Measurements from ENCODE around the gene SERPIND1. TPM values are rescaled to one million over a fixed set of nuclear protein-coding genes. Genes with fewer than 3 reads are reported as not detected.
"Not testable (repeated sequence)": the region's sequence is repeated elsewhere in the genome, so short reads cannot be mapped to it uniquely, and the experiment has no call there.

The SERPIND1 gene
- total and polyA plus RNA-seq, 2 experiments from 2014 or later = not detected

DNA sequence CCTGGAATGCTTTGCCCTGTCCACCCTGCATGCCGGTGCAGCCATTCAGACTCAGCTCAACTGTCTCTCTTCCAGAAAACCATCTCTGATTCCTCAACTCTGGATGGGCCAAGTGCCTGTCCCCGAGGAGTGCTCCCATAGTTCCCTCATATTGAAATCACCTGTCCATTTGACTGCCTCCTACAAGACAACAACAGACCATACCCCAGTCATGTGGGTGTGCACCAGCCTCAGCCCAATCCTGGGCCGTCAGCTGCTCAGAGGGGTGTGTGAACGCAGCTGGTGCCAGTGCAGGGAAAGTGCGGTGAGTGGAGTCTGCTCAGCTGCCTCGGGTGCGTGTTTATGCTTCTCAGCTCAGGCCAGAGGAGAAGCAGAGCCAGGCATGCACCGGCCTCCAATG is 41.5 kb upstream of the SERPIND1 start:
- H3K27me3 Mint-ChIP-seq (ENCODE audit: insufficient read depth, low read depth, poor library complexity); ATAC-seq; DNase-seq (ENCODE audit: low spot score); H3K27me3 ChIP-seq (ENCODE audit: insufficient read depth); H2AFZ ChIP-seq; H3K4me3 Mint-ChIP-seq; H3K4me1 Mint-ChIP-seq; H3K27ac ChIP-seq (ENCODE audit: low read depth); H3F3A ChIP-seq (replicated peaks; ENCODE audit: low read depth); H3K9me2 ChIP-seq (ENCODE audit: insufficient read depth); H3K27ac Mint-ChIP-seq; H3K79me2 ChIP-seq (replicated peaks; ENCODE audit: insufficient read depth); H3K9me3 Mint-ChIP-seq; H4K20me1 ChIP-seq (replicated peaks; ENCODE audit: insufficient read depth); H3K36me3 Mint-ChIP-seq (ENCODE audit: low read depth); H3K36me3 ChIP-seq (ENCODE audit: insufficient read depth); H3K4me1 ChIP-seq (ENCODE audit: insufficient read depth); H3K4me3 ChIP-seq; H3K4me2 ChIP-seq: not testable (repeated sequence)

- not testable (repeated sequence) for H3K27ac ChIP-seq (ENCODE audit: low read depth); H3K36me3 ChIP-seq (ENCODE audit: insufficient read depth); H3K27me3 Mint-ChIP-seq (ENCODE audit: insufficient read depth, low read depth, poor library complexity); H3K9me3 Mint-ChIP-seq; H3K4me2 ChIP-seq; H3F3A ChIP-seq (replicated peaks; ENCODE audit: low read depth); H3K4me3 Mint-ChIP-seq; H3K36me3 Mint-ChIP-seq (ENCODE audit: low read depth); H3K4me3 ChIP-seq; ATAC-seq; H3K27ac Mint-ChIP-seq; DNase-seq (ENCODE audit: low spot score); H2AFZ ChIP-seq; H3K4me1 ChIP-seq (ENCODE audit: insufficient read depth); H3K79me2 ChIP-seq (replicated peaks; ENCODE audit: insufficient read depth); H3K27me3 ChIP-seq (ENCODE audit: insufficient read depth); H3K9me2 ChIP-seq (ENCODE audit: insufficient read depth); H4K20me1 ChIP-seq (replicated peaks; ENCODE audit: insufficient read depth); H3K4me1 Mint-ChIP-seq
Observed at GRCh38 chr22:20735356-20736162, 38.4 kb upstream of the SERPIND1 start.

GRCh38 chr22:20736891-20737290 is 37.0 kb upstream of the SERPIND1 start:
- H2AFZ ChIP-seq; H3K27ac ChIP-seq (ENCODE audit: low read depth); H3K36me3 Mint-ChIP-seq (ENCODE audit: low read depth); H4K20me1 ChIP-seq (replicated peaks; ENCODE audit: insufficient read depth); ATAC-seq; H3K4me3 ChIP-seq; DNase-seq (ENCODE audit: low spot score); H3K79me2 ChIP-seq (replicated peaks; ENCODE audit: insufficient read depth); H3K27me3 Mint-ChIP-seq (ENCODE audit: insufficient read depth, low read depth, poor library complexity); H3K4me3 Mint-ChIP-seq; H3K4me1 ChIP-seq (ENCODE audit: insufficient read depth); H3K4me1 Mint-ChIP-seq; H3K36me3 ChIP-seq (ENCODE audit: insufficient read depth); H3K27me3 ChIP-seq (ENCODE audit: insufficient read depth); H3K27ac Mint-ChIP-seq; H3F3A ChIP-seq (replicated peaks; ENCODE audit: low read depth); H3K9me3 Mint-ChIP-seq; H3K9me2 ChIP-seq (ENCODE audit: insufficient read depth); H3K4me2 ChIP-seq: not testable (repeated sequence)

DNA sequence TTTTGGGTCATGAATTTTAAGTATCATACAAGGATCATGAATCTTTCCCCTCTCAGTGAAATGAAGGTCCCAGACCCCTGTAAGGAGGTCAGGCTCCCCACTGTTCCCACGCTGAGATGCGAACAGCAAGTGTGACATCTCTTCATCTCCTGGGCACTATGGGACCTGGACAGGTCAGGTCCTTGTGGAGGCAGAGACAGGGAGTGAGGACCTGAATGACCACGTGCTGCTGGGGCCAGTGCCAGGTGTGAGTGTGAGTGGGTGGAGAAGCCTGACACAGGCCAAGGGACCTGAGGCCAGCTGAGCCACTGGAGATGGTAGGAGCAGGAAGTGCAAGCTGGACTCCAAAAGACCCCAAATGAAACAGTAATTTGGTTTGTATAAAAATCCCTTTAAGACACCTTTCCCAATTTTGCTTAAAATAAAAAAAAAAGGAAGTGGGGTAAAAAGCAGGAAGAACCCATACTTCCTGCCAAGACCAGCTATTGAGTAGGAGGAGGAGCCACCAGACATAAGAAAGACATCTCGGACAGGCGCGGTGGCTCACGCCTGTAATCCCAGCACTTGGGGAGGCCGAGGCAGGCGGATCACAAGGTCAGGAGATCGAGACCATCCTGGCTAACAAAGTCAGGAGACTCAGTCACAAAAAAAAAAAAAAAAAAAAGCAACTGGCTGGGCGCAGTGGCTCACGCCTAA is 35.4 kb upstream of the SERPIND1 start:
- no peak overlapping the region for H3K27ac Mint-ChIP-seq
- H3K4me3 Mint-ChIP-seq = no peak overlapping the region
- peaks cover 3% of the 10 kb centered on the region; the same call in 1 of the 3 replicates for H3K9me3 Mint-ChIP-seq
- no peak for TF ChIP-seq ZNF114 (CRISPR knock-in tag; IDR thresholded peaks at IDR 0.05)
- no peak for TF ChIP-seq NANOG (IDR thresholded peaks at IDR 0.05; ENCODE audit: borderline replicate concordance)
- no peak for TF ChIP-seq STAT1 (IDR thresholded peaks at IDR 0.05; ENCODE audit: unreplicated experiment)
- no peak for TF ChIP-seq CREB1 (CRISPR knock-in tag; IDR thresholded peaks at IDR 0.05; ENCODE audit: low read depth)
- TF ChIP-seq CTCF (conservative IDR thresholded peaks at IDR 0.05; ENCODE audit: low read depth in 2 of 2) = no peak
- TF ChIP-seq ETS1 (IDR thresholded peaks at IDR 0.05) = no peak
- no peak for TF ChIP-seq POLR2AphosphoS5 (IDR thresholded peaks at IDR 0.05; ENCODE audit: low read depth)
- TF ChIP-seq EZH2 (IDR thresholded peaks at IDR 0.05; ENCODE audit: low read depth, unreplicated experiment) = no peak
- no peak for TF ChIP-seq JUNB (IDR thresholded peaks at IDR 0.05; ENCODE audit: unreplicated experiment)
- no peak for TF ChIP-seq ZNF331 (CRISPR knock-in tag; IDR thresholded peaks at IDR 0.05; ENCODE audit: low read depth)

More for the DNA sequence above, 35.4 kb upstream of the SERPIND1 start:
- Histone ChIP-seq H3F3A (replicated peaks; ENCODE audit: low read depth) (no peaks in the 10 kb centered on the region), H2AFZ (no peak overlapping the region), H3K4me2 (no peak overlapping the region), H3K4me1 (ENCODE audit: insufficient read depth) (no peaks in the 10 kb centered on the region), H3K27ac (ENCODE audit: low read depth) (no peak overlapping the region), H3K27me3 (ENCODE audit: insufficient read depth) (no peaks in the 10 kb centered on the region), H3K79me2 (replicated peaks; ENCODE audit: insufficient read depth) (no peaks in the 10 kb centered on the region), H3K9me2 (ENCODE audit: insufficient read depth) (no peaks in the 10 kb centered on the region), H3K36me3 (ENCODE audit: insufficient read depth) (no peaks in the 10 kb centered on the region), H3K4me3 (no peak overlapping the region), H4K20me1 (replicated peaks; ENCODE audit: insufficient read depth) (no peaks in the 10 kb centered on the region)
- DNase-seq (ENCODE audit: low spot score) = no peak
- Mint-ChIP-seq H3K36me3 (ENCODE audit: low read depth) (peaks cover 9% of the 10 kb centered on the region), H3K27me3 (ENCODE audit: insufficient read depth, low read depth, poor library complexity) (peaks cover 2% of the 10 kb centered on the region), H3K4me1 (no peaks in the 10 kb centered on the region)
- no peak for ATAC-seq

Data from GM23338 (cell line).